Ectodermal cell (in vitro differentiated cells): ENCODE measurements around the gene IL1RAPL1.
"Not testable (repeated sequence)": the region's sequence is repeated elsewhere in the genome, so short reads cannot be mapped to it uniquely, and the experiment has no call there.

Experiments used
- H3K27ac ChIP-seq: 2 replicates; pipeline ENCODE4 v1.7.0; 2013; ENCODE audit warnings: mild to moderate bottlenecking, low read depth, low read length; ENCODE audit not compliant: insufficient read depth, poor library complexity, severe bottlenecking
- H3K27me3 ChIP-seq: 2 replicates; pipeline ENCODE4 v1.7.0; 2013; ENCODE audit warnings: mild to moderate bottlenecking, low read length; ENCODE audit not compliant: insufficient read depth, control insufficient read depth, poor library complexity, severe bottlenecking
- H3K36me3 ChIP-seq: one replicate; pipeline ENCODE4 v1.7.0; 2013; ENCODE audit warnings: low read length; ENCODE audit not compliant: control insufficient read depth, insufficient read depth
- H3K4me1 ChIP-seq: one replicate; pipeline ENCODE4 v1.7.0; 2013; ENCODE audit warnings: low read length; ENCODE audit not compliant: control insufficient read depth, insufficient read depth
- H3K4me3 ChIP-seq: 2 replicates; pipeline ENCODE4 v1.7.0; 2013; ENCODE audit warnings: low read depth, low read length, control low read depth; ENCODE audit not compliant: insufficient read depth
- H3K9me3 ChIP-seq: 2 replicates; pipeline ENCODE4 v1.7.0; 2013; ENCODE audit warnings: mild to moderate bottlenecking, low read length, moderate library complexity; ENCODE audit not compliant: control insufficient read depth
- WGBS, 2 experiments: methylation state at CpG; one replicate each; pipeline ENCODE4 v1.1.7; 2013; ENCODE audit warnings: missing lambda C conversion rate in 2 of 2; 5-methylcytosine and 5-hydroxymethylcytosine counted together

IL1RAPL1 gene

GRCh38 chrX:29122817-29123216 lies 535.6 kb downstream of the IL1RAPL1 start:
- H3K4me1 ChIP-seq, H3K4me3 ChIP-seq, H3K27me3 ChIP-seq, H3K27ac ChIP-seq, H3K36me3 ChIP-seq, H3K9me3 ChIP-seq: not testable (repeated sequence)
- 78 to 90% methylated on average over 1 of the region's 2 CpGs for WGBS, 2 experiments

DNA sequence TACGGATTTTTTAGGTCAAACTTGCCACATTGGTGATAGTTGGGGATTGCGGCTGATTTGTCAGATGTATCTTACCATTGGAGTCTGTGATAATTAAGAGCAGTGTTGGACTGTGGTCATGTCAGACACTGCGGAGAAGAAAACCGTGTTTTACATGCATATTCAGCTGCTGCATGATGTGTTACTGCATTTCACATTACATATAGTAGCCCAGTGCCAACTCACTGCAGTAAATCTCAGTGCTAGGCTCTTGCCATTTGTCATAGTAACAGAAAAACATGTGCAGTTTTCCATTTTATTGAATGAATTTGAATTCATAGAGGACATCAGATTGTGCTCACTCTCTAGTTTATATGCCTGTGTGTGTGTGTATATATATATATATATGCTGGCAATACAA lies 543.7 kb downstream of the IL1RAPL1 start:
- 94 to 97% methylated on average over 4 of the region's 4 CpGs for WGBS, 2 experiments
- Histone ChIP-seq H3K27me3 (no peaks in the 10 kb centered on the region), H3K9me3 (no peaks in the 10 kb centered on the region), H3K36me3 (no peaks in the 10 kb centered on the region), H3K4me3 (no peak overlapping the region), H3K4me1 (no peaks in the 10 kb centered on the region), H3K27ac (no peak overlapping the region)

DNA sequence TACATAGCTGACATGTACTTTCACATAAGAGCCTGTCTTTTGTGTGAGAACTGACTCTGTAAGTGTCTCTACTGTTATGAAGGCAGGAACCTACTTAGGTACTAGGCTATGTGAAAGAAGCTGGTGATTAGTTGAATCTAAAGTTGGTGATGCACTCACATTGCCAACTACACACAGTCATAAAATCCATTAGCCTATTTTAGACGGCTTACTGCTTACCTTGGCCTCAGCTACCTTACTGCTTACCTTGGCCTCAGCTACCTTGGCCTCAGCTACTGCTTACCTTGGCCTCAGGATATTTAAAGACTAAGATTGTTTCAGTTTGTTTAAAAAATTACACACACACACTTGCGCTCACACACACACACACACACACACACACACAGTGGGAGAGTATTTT lies 549.7 kb downstream of the IL1RAPL1 start:
- Histone ChIP-seq H3K4me3 (no peak overlapping the region), H3K27ac (no peak overlapping the region), H3K4me1 (no peaks in the 10 kb centered on the region), H3K27me3 (no peaks in the 10 kb centered on the region), H3K36me3 (no peaks in the 10 kb centered on the region), H3K9me3 (no peaks in the 10 kb centered on the region)
- 80 to 100% methylated on average over 1 of the region's 2 CpGs for WGBS, 2 experiments

GRCh38 chrX:29138003-29138402 lies 550.8 kb downstream of the IL1RAPL1 start:
- Histone ChIP-seq H3K27me3 (no peaks in the 10 kb centered on the region), H3K4me3 (no peak overlapping the region), H3K36me3 (no peaks in the 10 kb centered on the region), H3K27ac (no peak overlapping the region), H3K4me1 (no peaks in the 10 kb centered on the region), H3K9me3 (no peaks in the 10 kb centered on the region)
- 80 to 94% methylated on average over 1 of the region's 2 CpGs for WGBS, 2 experiments

DNA sequence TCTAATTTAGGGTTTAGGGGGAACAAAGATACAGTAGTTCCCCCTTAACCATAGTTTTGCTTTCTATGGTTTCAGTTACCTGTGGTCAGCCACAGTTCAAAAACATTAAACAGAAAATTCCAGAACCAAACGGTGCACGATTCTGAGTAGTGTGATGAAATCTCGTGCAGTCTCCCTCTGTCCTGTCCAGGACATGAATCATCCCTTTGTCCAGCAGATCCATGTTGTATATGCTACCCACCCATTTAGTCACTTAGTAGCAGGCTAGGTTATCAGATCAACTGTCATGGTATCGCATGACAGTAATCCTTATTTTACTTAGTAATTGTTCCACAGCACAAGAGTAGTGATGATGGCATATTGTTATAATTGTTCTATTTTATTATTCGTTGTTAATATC lies 556.1 kb downstream of the IL1RAPL1 start:
- Histone ChIP-seq H3K27me3 (no peaks in the 10 kb centered on the region), H3K4me3 (no peak overlapping the region), H3K4me1 (no peaks in the 10 kb centered on the region), H3K27ac (no peak overlapping the region), H3K36me3 (no peaks in the 10 kb centered on the region), H3K9me3 (no peaks in the 10 kb centered on the region)
- 95 to 100% methylated on average over 3 of the region's 5 CpGs for WGBS, 2 experiments

- Histone ChIP-seq H3K9me3 (no peaks in the 10 kb centered on the region), H3K4me1 (no peaks in the 10 kb centered on the region), H3K27ac (no peak overlapping the region), H3K36me3 (no peaks in the 10 kb centered on the region), H3K27me3 (no peaks in the 10 kb centered on the region), H3K4me3 (no peak overlapping the region)
- WGBS, 2 experiments, result 96 to 98% methylated on average over 3 to 4 of the region's 4 CpGs
These were observed 556.5 kb downstream of the IL1RAPL1 start for GRCh38 chrX:29143756-29144155.

DNA sequence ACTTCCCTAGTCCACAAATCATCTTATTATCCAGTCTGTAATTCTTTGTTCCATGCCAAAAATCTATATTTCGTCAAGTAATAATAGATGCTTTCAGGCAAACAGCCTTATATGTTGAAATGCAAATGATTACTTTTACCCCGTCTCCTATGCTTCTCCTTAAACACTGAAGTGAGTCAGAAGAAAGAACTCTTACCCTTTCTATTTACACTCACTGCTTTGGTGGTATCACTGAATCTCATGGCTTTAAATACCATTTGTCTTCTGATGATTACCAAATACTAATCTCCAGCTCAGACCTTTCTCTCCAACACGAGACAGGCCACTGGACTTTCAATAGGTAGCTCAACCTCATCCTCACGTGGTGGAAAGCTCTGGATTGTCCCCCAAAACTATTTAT lies 558.1 kb downstream of the IL1RAPL1 start:
- H3K9me3 ChIP-seq, result no peaks in the 10 kb centered on the region
- no peak overlapping the region for H3K4me3 ChIP-seq
- WGBS, 2 experiments, result 89 to 90% methylated on average over 2 to 4 of the region's 4 CpGs
- no peaks in the 10 kb centered on the region for H3K27me3 ChIP-seq
- no peaks in the 10 kb centered on the region for H3K4me1 ChIP-seq
- H3K27ac ChIP-seq, result no peak overlapping the region
- no peaks in the 10 kb centered on the region for H3K36me3 ChIP-seq

DNA sequence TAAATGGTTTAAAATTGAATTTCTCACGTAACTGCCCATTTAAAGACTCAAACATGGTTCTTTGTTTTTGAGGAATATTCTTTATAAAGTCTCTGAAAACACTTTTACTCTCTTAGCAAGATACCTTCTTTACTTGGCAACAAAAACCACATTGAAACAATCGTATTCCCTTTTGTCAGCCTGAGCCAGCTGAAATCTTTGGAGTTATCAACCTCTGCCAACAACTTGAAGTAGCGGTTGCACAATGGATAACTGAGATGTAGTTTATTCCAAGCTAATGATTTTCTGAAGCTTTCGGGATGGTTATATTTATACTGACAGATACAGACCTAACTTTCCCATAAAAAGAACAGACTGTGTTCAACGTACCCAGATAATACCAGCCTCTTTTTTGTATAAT lies 561.3 kb downstream of the IL1RAPL1 start:
- no peak overlapping the region for H3K27ac ChIP-seq
- H3K4me3 ChIP-seq, result no peak overlapping the region
- no peaks in the 10 kb centered on the region for H3K36me3 ChIP-seq
- no peaks in the 10 kb centered on the region for H3K9me3 ChIP-seq
- WGBS, 2 experiments, result 85 to 100% methylated on average over 3 to 5 of the region's 5 CpGs
- H3K4me1 ChIP-seq, result no peaks in the 10 kb centered on the region
- no peaks in the 10 kb centered on the region for H3K27me3 ChIP-seq

DNA sequence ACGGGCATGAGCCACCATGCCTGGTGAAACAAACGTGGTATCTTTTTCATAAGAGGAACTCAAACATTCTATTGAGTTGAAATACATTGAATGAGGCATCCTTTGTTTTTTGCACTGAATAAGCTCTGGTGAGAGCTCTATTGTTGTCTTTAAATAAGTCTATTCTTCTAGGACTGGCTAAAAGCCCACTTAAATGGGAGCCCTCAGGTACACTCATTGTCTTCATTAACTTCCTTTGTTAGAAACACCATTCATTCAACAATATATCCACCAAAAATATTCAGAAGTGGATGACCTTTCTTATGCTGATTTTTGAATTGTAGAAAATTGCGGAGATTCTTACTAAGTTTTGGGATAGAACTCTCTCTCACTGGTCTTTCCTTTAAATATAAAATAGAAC lies 568.0 kb downstream of the IL1RAPL1 start:
- H3K36me3 ChIP-seq, result no peaks in the 10 kb centered on the region
- H3K27me3 ChIP-seq, result no peaks in the 10 kb centered on the region
- H3K4me3 ChIP-seq, result no peak overlapping the region
- WGBS, 2 experiments, result 29 to 57% methylated on average over 2 of the region's 3 CpGs
- H3K27ac ChIP-seq, result no peak overlapping the region
- H3K4me1 ChIP-seq, result no peaks in the 10 kb centered on the region
- no peaks in the 10 kb centered on the region for H3K9me3 ChIP-seq

GRCh38 chrX:29172880-29173279 lies 585.6 kb downstream of the IL1RAPL1 start:
- no peak overlapping the region for H3K27ac ChIP-seq
- H3K36me3 ChIP-seq, result no peaks in the 10 kb centered on the region
- no peaks in the 10 kb centered on the region for H3K27me3 ChIP-seq
- H3K4me1 ChIP-seq, result no peaks in the 10 kb centered on the region
- 93 to 95% methylated on average over 2 to 3 of the region's 3 CpGs for WGBS, 2 experiments
- H3K9me3 ChIP-seq, result no peaks in the 10 kb centered on the region
- H3K4me3 ChIP-seq, result no peak overlapping the region

DNA sequence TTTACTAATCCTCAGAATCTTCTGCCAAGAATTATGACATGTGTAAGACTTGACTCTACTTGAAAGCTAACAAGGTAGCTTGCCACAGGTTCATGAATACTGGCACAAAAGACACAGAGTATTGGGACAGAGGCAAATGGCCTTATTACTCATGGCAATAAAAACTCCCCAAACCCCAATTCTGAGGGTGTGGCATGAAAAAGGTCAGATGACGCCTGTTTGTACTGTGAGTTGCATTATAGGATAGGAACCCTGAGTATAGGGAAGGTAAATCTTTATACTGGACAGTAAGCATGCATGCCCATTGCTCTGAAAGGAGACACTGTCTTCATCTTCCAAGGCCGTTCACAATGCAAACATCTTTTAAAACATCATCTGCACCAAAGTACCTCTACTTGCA lies 600.0 kb downstream of the IL1RAPL1 start:
- no peaks in the 10 kb centered on the region for H3K27me3 ChIP-seq
- H3K9me3 ChIP-seq, result no peaks in the 10 kb centered on the region
- no peak overlapping the region for H3K4me3 ChIP-seq
- no peak overlapping the region for H3K27ac ChIP-seq
- WGBS, 2 experiments, result 88 to 100% methylated on average over 1 to 2 of the region's 2 CpGs
- H3K36me3 ChIP-seq, result no peaks in the 10 kb centered on the region
- no peaks in the 10 kb centered on the region for H3K4me1 ChIP-seq
